CD4-positive, alpha-beta T cell treated with Interleukin-4 for 1 hour (primary cell): ENCODE measurements around the gene MAGI2.
A peak's percentile ranks its signal among the peaks of the same experiment; 100 is the strongest.

Experiments used
- DNase-seq, 2 donors: peaks; one replicate each; pipeline ENCODE4 v3.0.0-alpha.2; 2020 to 2022

Gene MAGI2

DNA sequence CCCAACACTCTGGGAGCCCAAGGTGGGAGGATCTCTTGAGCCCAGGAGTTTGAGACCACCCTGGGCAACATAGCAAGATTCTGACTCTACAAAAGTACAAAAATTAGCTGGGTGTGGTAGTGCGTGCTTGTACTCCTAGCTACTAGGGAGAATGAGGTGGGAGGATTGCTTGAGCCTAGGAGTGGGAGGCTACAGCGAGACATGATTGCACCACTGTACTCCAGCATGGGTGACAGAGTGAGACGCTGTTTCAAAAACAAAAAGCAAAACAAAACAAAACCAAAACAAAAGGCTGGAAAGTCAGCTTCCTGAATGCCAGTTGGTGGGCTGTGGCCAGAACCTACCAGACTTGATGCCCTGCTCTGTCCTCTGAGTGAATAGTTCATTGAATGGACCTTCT, 1412.0 kb downstream of the MAGI2 start:
- no peak for DNase-seq

DNA sequence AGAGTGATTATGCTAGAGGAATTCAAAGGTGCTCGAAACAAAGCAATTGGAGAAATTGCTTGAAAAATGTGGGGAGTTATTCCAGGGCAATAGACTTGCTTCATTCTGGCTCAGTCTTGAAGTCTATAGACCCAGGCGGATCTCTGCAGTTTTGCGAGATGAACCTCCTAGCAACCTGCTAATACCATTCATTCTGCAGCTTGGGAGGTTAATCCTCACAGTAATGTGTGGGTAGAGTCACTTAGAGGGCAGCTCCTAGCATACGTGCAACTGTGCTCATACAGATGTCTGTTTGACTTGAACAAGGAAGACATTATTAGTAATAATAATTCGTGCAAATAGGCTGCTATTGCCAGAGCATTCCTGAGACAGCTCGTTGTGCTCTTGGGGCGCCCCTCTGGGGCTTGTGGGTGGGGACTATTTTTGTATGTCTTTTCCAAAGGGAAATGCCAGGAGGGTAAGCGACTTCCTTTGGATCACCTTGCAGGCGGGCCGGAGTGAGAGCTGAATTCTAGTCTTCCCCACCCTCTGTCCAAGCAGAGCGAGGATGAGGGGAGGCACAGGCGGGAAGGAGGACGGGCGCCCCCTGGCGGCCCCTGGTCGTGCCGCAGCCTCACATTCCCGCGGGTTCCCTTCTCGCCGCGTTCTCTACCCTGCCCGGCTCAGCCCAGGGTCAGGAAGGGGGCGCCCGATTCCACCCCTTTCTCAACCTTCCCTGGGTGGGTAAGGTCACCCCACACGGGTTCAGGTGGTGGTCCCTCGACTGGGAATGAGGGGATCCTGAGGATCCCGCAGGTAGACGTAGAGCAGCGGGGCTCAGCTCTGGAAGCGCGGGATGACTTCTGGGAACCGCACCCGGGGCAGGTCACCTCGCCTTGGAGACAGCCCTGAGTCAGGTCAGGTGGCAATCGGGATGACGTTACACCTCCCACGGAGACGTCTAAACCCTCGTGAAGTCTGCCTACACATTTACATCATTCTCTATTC, 1413.4 kb downstream of the MAGI2 start:
- DNase-seq: peak; percentile 31 to 49

DNA sequence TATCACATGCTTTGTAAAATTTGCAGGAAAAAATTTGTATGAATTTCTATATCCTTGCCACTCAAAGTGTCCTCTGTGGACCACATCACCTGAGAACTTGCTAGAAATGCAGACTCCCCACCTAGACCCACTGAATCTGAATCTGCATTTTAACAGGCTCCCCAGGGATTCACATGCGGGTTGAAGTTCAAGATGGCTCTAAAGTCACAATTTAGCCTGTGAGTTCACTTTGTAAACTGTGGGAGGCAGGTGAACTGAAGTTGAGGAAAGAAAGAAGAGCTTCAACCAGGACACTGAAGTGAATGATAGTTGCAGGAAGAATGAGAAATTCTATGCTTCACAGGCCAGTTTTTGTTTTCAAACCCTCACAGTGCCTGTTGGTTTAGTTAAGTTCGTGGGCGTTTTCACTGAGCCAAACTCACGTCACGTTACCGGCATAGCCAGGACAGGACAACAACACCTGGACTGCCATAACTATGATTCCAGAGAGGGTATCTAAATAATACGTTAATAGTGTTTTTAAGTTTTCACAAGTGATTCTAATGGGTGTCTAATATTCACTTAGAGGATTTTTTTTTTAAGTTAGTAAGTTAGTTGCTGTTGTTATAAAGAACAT, 1414.9 kb downstream of the MAGI2 start:
- DNase-seq: no peak

DNA sequence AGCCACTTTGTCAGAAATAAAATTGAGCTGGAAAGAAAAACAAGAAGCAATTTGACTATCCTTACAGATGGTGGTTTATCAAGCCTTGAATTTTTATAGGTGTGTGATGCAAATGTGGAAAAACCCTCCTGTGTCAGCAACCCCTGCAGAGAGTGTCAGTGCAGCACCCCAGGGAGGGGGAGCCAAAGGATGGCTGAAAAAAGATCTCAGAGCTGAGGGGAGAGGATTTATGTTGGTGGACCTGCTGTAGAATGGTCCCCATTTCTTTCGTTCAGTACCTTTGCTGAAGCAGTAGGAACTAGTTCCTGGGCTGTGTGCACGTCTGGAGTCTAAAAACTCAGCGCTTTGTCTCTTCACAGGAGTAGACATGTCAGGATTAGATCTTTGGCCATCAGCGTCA, 1415.9 kb downstream of the MAGI2 start:
- DNase-seq: no peak

DNA sequence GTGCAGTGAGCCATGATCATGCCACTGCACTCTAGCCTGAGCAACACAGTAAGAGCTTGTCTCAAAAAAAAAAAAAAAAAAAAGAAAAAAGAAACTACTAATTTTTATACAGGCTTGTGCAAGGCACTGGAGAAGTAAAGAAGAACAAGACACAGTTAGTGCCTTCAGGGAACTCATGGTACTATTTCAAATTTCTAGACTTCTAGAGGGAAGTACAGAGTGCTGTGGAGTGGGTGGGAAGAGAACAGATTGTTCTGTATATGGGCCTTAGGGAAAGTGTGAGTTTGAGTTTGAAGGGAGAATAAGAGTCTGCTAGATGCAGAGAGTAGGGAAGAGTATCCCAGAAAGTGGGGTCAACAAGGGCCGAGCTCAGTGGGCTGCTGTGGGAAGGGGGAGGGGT, 1420.1 kb downstream of the MAGI2 start:
- no peak for DNase-seq

DNA sequence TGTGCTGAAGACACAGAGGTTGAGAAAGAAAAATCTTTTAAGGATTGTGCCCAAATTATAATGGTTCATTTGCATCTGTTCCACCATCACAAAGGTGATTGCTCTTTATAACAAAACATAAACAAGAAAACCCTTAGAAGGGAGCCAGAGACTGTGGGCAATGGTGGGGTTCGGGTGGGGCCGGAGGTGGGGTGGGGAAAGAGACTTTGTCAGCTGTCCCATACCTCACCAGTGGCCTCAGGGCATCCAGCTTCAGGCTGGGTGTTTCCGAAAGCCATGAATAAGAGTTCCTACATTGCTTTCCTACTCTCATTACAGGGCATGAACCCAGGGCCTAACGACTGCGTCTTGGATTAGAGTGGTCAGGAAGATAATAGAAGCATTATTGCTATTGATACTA, 1427.0 kb downstream of the MAGI2 start:
- DNase-seq: no peak

DNA sequence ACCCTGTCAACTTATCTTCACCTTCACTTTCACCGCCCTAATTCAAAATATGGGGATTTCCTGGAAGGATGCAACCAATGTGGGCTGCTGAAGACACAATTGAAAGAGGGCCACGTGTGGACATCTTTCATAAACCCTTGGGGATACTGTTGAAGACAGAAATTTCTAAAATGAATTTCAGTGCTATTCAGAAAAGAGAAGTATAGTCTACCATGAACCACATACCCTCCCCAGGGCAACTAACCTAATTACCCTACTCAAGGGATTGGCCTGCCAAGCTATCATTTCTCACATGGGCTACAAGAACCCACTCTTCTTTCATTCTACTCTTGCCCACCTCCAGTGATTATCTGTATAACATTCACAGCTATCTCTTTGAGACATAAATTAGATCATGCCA, 1428.9 kb downstream of the MAGI2 start:
- no peak for DNase-seq

DNA sequence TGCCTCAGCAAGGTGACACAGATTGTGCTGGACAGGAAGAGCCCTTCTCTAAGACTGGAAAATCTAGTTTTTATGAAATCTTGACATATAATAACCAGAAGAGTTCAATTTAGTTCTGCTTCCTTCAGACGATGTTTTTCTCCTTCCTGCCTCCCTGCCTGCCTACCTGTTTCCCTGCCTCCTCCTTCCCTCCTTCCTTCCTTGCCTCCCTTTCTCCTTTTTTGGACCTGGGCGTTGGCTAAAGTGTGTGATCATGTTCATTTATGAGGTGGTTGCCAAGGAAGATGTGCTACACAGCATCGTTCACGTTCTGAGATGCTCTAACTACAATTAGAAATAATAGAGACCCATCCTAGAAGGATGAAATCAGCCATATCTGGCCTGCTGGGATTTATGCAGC, 1430.3 kb downstream of the MAGI2 start:
- no peak for DNase-seq

DNA sequence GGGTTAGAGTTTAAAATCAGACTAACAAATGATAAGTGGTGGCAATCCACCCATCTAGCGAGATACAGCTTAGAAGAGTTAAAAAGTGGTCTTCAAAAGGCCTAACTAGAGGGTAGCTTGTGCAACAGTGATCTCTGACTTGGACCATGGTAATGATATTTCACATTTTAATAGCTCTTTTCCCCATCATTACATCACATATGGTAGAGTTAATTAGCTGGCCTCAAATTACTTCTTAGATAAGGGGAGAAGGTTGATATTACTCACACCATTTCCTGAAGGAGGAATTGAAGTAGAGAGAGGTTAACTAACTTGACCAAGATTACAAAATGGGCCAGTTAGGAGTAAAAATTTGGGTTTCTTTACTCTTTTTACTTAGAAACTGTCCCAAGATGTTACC, 1431.3 kb downstream of the MAGI2 start:
- DNase-seq: no peak

DNA sequence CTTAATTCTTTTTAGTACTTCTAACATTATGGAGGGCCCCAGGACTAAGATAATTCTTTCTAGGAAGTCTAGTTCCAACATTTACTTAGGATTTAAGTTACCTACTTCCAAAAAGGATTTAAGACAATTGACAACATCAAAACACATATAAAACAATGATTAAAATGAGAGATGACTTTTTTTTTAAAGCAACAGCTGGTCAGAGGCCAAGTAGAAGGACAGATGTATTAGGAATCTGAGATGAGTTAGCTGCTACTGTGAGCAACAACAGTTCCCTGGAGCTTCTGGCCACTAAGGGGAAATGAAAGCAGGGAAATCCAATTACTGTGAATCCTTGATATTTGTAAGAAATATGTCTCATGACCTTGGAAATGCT, 1432.6 kb downstream of the MAGI2 start:
- no peak for DNase-seq

DNA sequence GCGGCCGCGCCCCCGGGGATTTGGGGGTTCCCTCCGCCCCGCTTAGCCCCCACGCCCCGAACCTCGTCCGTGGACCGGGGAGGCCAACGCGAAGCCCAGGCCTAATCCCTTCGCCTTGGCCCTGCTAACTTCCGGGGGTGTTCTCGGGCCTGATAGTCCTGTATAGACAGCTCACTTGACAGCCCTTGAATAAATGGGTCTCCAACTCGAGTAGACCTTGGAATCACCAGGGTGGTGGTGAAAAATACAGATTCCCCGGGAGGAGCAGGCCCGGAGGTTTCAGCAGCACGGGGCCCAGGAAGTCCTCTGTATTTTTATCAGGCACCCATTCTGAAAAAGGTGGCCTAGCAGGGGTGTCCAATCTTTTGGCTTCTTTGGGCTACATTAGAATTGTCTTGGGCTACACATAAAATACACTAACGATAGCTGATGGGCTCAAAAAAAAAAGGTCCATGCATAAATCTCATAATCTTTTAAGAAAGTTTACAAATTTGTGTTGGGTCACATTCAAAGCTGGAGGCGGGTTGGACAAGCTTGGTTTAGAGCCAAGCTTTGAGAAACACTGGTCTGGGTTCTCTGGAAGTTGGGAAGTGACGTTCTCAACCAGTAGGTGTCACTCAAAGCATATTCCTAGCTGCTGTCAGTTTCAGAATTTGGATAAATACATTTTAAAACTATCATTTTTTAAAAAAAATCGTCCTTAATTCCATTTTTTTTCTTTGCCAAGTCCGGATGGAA, 1433.2 kb downstream of the MAGI2 start:
- DNase-seq: peak; percentile 47 to 62

DNA sequence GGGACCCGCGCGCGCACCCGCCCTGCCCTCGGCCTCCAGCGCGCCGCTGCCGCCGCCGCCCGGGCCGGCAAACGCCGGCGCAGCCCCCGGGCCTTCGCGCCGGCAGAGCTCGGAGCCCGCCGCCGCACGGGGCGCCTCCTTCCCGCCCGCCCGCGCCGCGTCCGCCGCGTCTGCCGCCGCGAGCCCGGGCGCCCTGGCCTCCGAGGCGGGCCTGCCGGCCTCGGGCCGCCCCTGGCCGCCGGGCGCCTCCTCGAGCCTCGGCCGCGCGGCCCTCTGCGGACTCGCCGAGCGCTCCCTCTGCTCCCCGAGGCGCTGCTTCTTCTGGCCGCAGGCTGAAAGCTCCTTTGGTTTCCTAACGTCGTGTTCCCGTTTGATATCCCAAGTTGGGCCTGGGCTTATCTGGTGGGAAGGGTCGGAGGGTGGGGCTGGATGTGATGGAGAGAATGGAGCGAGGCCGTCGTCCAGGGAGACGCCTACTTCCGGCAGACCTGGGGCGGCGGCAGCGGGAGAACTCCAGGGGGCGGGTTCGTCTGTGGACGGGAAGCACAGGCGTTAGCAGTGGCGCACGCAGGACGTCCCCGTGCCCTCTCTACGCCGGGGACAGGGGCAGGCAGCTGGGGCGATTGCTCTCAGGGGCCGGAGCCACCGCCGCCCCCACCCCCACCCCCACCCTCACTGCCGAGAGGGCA, 1433.9 kb downstream of the MAGI2 start:
- DNase-seq: peak; percentile 45 to 48

DNA sequence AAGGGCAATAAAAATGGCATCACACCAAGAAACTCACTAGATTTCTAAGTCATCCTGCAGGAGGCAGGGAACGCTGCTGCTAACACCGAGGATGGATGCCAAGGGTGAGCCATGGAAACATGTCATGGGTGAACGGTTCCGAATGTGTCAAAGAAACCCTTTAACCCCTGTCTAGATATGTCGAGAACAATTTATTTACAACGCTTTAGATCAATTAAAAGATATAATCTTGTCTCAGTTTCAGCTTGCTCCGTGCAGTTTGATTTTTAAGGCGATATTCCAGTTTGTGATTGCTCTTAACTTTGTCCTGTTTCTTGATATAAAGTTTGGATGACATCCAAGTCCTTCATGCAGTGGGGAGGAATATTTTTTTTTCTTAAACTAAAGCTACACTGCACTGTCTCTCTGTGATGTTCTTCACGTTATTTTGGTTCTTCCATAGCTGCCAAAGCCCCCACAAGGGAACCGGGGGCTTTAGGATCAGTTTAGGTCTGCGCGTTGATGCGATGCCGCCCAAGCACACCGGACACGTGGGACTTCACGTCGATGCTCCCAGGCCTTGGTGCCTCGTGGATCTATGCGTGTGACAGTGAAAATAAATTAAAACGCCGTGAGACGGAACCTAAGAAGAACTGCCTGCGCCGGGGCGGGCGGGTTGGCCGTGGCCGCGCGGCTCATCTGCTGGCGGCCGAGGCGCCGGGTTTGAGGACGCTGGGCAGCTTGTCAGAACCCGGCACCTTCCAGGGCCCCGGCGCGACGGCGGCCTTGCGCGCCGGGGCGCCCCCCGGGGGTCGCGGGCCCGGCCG, 1434.6 kb downstream of the MAGI2 start:
- no peak for DNase-seq

DNA sequence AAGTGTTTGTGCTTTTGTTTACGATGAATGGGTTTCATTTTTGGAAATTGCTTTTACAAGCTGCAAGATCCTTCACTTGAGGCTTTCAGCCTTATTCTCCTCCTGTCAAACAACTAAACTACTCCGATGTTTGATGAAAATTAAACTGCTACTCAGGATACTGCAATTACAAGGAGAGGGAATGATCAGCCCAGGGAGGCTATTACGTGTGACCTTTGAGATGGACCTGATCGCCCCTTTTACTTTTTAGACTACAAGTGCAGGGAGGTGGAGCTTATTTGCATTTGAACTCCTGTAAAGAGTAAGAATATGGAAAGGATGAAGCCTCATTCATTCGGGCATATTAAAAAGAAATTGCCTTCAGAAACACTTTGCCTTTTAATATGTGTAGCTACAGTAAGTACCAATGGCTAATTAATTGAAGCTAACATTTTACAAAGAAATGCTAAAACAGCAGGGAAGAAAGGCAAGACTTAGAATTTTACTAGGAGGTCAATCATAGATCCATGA, 1435.8 kb downstream of the MAGI2 start:
- DNase-seq: no peak

DNA sequence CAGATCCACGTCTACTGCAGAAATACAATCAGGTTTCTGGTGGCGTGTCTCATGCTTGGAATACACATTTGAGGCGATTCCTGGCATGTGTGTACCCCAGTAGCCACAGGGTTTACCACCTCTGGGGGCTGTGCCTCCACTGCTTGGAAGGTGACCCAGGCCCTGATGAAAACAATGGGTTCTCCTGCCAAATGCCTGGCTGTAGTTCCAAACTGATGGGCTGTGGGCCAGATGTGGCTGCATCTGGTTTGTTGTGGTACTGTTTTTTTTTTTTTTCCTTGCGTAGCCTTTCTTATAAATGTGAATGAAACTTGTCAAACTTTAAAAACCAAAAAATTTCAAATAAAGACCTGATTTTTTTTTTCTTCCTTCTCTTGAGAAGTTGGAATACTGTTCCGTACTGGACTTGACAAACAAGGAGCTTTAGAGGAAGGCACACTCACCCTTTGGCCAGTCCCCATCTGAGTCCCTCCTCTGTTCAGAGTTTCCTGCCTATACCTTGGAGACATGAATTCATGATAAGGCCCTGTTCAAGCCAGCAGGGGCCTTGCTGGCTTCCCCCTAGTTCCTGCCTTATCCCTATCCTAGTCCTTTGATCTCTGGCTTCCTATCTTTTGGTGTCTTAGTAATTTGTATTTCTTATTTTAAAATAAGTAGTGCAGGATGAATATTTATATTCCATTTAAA, 1437.8 kb downstream of the MAGI2 start:
- DNase-seq: no peak

DNA sequence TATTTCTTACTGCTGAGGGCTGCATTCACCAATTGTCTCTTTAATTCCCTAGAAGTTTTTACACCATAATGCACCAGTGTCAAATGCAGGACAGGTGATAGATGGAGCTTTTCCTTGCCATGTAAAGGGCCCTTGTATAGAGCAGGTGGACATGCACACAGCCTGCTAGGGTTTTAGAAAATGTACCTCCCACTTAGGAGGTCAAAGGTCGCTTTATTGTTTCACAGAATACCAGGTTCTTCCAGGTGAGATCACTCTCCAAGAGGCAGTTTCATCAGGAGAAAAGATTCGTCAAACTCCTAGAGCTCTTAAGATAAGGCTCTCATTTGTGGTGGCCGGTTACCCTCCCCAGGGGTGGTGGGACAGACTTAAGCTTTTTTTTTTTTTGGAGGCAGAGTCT, 1439.1 kb downstream of the MAGI2 start:
- no peak for DNase-seq

DNA sequence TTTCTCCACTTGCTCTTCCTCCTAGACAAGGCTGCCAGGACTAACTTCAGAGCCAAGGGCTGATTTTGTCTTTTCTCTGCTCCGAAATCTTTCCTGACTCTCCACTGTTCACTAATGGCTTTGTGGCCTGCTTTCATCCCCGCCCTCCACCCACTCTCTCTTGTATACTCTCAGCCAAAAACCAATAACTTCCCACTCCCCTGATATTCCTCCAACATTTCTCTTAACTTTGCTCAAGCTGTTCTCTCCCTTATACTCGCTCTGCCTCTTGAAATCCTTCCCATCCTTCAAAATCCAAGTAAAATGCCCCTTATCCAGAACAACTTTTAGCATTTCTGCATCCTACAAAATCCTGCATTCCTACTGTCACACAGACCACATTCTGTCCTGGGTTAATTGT, 1440.1 kb downstream of the MAGI2 start:
- no peak for DNase-seq

DNA sequence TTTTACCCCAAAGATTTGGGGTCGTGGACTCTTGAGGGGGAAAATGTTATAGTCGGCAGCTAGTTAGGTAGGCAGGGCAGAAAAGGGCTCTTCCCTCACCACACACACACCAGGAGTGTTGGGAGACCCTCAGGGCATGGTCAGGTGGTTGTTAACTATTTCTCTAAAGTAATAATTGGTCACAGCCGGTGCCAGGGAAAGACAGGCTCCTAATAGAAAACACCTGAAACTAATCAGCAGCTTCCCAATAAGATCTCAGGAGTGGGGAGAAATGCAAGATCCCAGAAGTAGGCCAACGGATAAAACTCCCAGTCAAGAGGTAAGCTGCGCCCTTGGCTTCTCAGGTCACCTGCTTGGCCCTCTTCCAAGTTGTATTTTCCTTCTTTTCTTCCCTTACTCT, 1441.8 kb downstream of the MAGI2 start:
- no peak for DNase-seq

DNA sequence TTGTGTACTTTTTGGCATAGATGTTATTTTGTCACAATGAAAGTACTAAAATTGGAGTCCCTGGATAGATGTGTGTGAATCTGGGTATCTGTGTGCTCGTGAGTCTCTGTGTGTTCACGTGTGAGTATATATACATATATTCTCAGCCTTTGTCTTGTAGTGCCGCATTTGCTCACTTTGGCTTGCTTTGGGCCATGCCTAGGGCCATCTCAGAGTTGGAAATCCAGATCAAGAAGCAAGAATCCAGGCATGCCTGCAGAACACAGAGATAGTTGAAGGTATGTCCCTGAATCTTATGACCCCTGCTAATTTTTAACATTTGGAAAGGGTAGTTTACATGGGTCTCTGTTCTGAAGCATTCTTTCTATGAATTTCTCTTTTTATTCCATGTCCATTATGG, 1446.2 kb downstream of the MAGI2 start:
- DNase-seq: no peak

DNA sequence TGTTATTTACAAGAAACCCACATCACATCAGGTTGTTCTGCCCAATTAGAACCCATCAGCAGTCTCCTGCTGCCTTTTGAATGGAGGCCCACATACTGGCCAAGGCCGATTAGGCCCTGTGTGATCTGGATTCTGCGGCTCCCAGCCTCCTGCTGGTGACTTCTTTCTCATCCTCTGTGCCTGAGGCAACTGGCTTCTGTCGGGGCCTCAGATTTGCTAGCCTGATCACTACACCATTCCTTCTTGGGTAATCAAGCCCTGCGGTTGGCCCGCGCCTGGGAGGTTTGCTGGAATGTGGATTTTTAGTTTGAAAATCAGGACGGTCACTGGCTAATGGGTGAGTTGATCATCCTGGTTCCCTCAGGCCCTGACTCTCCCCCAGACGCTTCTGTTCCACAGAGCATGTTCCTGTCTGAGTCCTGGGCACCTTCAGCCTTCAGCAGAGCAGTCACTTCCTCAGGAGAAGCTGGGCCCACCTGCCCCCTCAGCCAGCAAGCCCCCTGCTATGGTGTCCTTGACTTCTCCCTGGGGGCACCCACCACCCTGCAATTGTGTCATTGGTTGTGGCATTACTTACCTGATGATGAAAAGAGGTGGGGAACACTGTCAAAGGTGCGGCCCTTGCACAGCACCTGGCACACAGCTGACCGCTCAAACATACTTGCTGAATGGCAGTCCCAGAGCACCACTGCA, 1447.3 kb downstream of the MAGI2 start:
- DNase-seq: no peak

DNA sequence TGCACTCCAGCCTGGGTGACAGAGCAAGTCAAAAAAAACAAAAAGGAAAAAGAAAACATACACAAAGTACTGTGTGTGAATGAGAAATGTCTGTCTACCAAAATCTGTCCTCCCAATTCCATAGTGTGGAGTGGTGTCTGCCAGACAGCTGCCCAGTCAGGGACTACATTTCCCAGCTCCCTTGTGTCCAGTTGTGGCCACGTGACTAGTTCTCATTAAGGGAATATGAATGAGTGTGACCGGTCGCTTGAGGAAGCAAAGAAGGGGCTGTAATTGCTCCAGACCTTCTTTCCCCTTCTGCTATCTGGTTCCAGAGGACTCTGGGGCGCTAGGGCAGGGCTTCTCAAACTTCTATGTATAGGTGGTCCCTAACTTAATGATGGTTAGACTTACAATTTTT, 1450.8 kb downstream of the MAGI2 start:
- no peak for DNase-seq
